Measurements from ENCODE around the gene TRIP10.

Gene TRIP10

GRCh38 chr19:6739390-6739882, at the start of gene TRIP10:
Gene TRIP10, plus strand, starts transcription at chr19:6739680. Its CDS starts 82 bp downstream, at chr19:6739762.
- TF ChIP-seq CTCF (IDR thresholded peaks at IDR 0.05; ENCODE audit: low read depth, low read length): no peak

GRCh38 chr19:6690160-6690885, 49.2 kb upstream of the TRIP10 start:
- no peak overlapping the region for H3K4me3 ChIP-seq (ENCODE audit: low read depth, low read length)
- TF ChIP-seq CTCF (IDR thresholded peaks at IDR 0.05; ENCODE audit: low read depth, low read length): no peak

More at GRCh38 chr19:6739390-6739882, at the start of gene TRIP10:
- H3K4me3 ChIP-seq (ENCODE audit: low read depth, low read length): peak within 1 kb of the TSS; percentile 87

- TF ChIP-seq CTCF (IDR thresholded peaks at IDR 0.05; ENCODE audit: low read depth, low read length): no peak
- no peak overlapping the region for H3K4me3 ChIP-seq (ENCODE audit: low read depth, low read length)
Measured at GRCh38 chr19:6691342-6691741, 48.1 kb upstream of the TRIP10 start.

GRCh38 chr19:6692027-6692426, 47.5 kb upstream of the TRIP10 start:
- H3K4me3 ChIP-seq (ENCODE audit: low read depth, low read length): no peak overlapping the region
- no peak for TF ChIP-seq CTCF (IDR thresholded peaks at IDR 0.05; ENCODE audit: low read depth, low read length)

- H3K4me3 ChIP-seq (ENCODE audit: low read depth, low read length): no peak overlapping the region
Measured at GRCh38 chr19:6693056-6693471, 46.4 kb upstream of the TRIP10 start.

GRCh38 chr19:6693681-6694080, 45.8 kb upstream of the TRIP10 start:
- no peak overlapping the region for H3K4me3 ChIP-seq (ENCODE audit: low read depth, low read length)
- no peak for TF ChIP-seq CTCF (IDR thresholded peaks at IDR 0.05; ENCODE audit: low read depth, low read length)

More at GRCh38 chr19:6693056-6693471, 46.4 kb upstream of the TRIP10 start:
- no peak for TF ChIP-seq CTCF (IDR thresholded peaks at IDR 0.05; ENCODE audit: low read depth, low read length)

- no peak for TF ChIP-seq CTCF (IDR thresholded peaks at IDR 0.05; ENCODE audit: low read depth, low read length)
- no peak overlapping the region for H3K4me3 ChIP-seq (ENCODE audit: low read depth, low read length)
Measured at GRCh38 chr19:6694147-6694815, 45.2 kb upstream of the TRIP10 start.

All from WI38 (cell line).